Colonic mucosa (tissue), 4 donors: Measurements from ENCODE around the gene SSMEM1. TPM values are rescaled to one million over a fixed set of nuclear protein-coding genes. Genes with fewer than 3 reads are reported as not detected.

ENCODE experiments used
- DNase-seq: peaks from one replicate; pipeline ENCODE4 v3.0.0-alpha.2; 2020
- H3K27ac ChIP-seq: fragments of 200-600 bp; one replicate; pipeline ENCODE4 v1.8.0; 2021
- H3K27me3 ChIP-seq: fragments of 200-600 bp; one replicate; pipeline ENCODE4 v1.8.0; 2021
- H3K36me3 ChIP-seq: fragments of 200-600 bp; one replicate; pipeline ENCODE4 v1.8.0; 2021
- H3K4me1 ChIP-seq: fragments of 200-600 bp; one replicate; pipeline ENCODE4 v1.8.0; 2021; ENCODE audit warnings: mild to moderate bottlenecking
- H3K4me3 ChIP-seq: fragments of 200-600 bp; one replicate; pipeline ENCODE4 v1.8.0; 2021
- H3K9ac ChIP-seq, 2 donors: one replicate each; pipeline ENCODE4 v1.7.0; 2013; ENCODE audit warnings: control low read depth in 2 of 2, low read depth in 2 of 2, low read length in 2 of 2
- H3K9me3 ChIP-seq: fragments of 200-600 bp; one replicate; pipeline ENCODE4 v1.8.0; 2021
- CTCF ChIP-seq: fragments of 200-600 bp; IDR thresholded peaks from one replicate; pipeline ENCODE4 v1.8.0; 2022; ENCODE audit warnings: antibody characterized with exemption, mild to moderate bottlenecking
- intact Hi-C: fragments of 100-400 bp; cut with DNase I; formaldehyde crosslinking; loops from one replicate; pipeline ENCODE4 v1.14.1; 2022
- total RNA-seq, 2 donors: library from RNA; stranded (reverse); fragmentation: NEBNext Ultra II Directional in 1 of 2; extraction: Animal tissue kit (Norgen Biotek cat#: 25700) in 1 of 2; gene quantifications; one replicate each; pipeline ENCODE4 v1.2.1, GENCODE V29; 2021
- donor health status: healthy.
- donor health status: DM: no; HTN: no; CAD: no.
- donor health status: DM: no; HTN: no; CAD: no.

Gene SSMEM1
- total RNA-seq, 2 donors from 2014 or later: not detected

GRCh38 chr7:130256704-130257103 is 49.0 kb downstream of the SSMEM1 start:
- no peak overlapping the region for H3K4me3 ChIP-seq
- DNase-seq: no peak
- H3K9me3 ChIP-seq: no peaks in the 10 kb centered on the region
- TF ChIP-seq CTCF: no peak
- no peak overlapping the region for H3K27ac ChIP-seq
- no peak overlapping the region for H3K9ac ChIP-seq
- intact Hi-C loops: no loop called here
- H3K4me1 ChIP-seq: no peaks in the 10 kb centered on the region
- no peaks in the 10 kb centered on the region for H3K27me3 ChIP-seq
- no peaks in the 10 kb centered on the region for H3K36me3 ChIP-seq

GRCh38 chr7:130258494-130259078 is 50.9 kb downstream of the SSMEM1 start:
- no peak for DNase-seq
- Histone ChIP-seq H3K36me3 (no peaks in the 10 kb centered on the region), H3K4me1 (no peaks in the 10 kb centered on the region), H3K4me3 (no peak overlapping the region), H3K9ac (no peak overlapping the region), H3K27me3 (no peaks in the 10 kb centered on the region), H3K27ac (no peak overlapping the region), H3K9me3 (no peaks in the 10 kb centered on the region)
- no peak for TF ChIP-seq CTCF
- intact Hi-C loops: no loop called here

GRCh38 chr7:130262448-130262847 is 54.8 kb downstream of the SSMEM1 start:
- intact Hi-C loops: no loop called here
- no peak for TF ChIP-seq CTCF
- DNase-seq: no peak

GRCh38 chr7:130263130-130263529 is 55.5 kb downstream of the SSMEM1 start:
- H3K36me3 ChIP-seq: no peaks in the 10 kb centered on the region
- no peak for TF ChIP-seq CTCF

More at GRCh38 chr7:130262448-130262847, 54.8 kb downstream of the SSMEM1 start:
- H3K27me3 ChIP-seq: no peaks in the 10 kb centered on the region
- H3K27ac ChIP-seq: no peak overlapping the region
- no peak overlapping the region for H3K4me3 ChIP-seq
- no peaks in the 10 kb centered on the region for H3K9me3 ChIP-seq
- no peak overlapping the region for H3K9ac ChIP-seq
- no peaks in the 10 kb centered on the region for H3K4me1 ChIP-seq
- no peaks in the 10 kb centered on the region for H3K36me3 ChIP-seq

More at GRCh38 chr7:130263130-130263529, 55.5 kb downstream of the SSMEM1 start:
- Histone ChIP-seq H3K4me3 (no peak overlapping the region), H3K27me3 (no peaks in the 10 kb centered on the region), H3K9ac (no peak overlapping the region), H3K4me1 (no peaks in the 10 kb centered on the region), H3K27ac (no peak overlapping the region), H3K9me3 (no peaks in the 10 kb centered on the region)
- DNase-seq: no peak
- intact Hi-C loops: no loop called here

Other genes starting within 250 kb of the SSMEM1 start
- gene ZC3HC1, start 156.5 kb upstream of the SSMEM1 start, total RNA-seq: 10 to 100 TPM in 1 of 2 donors, 1 to 10 TPM in 1; 7.3 to 13.5 TPM
- 10 to 100 TPM; 29.1 to 36.3 TPM for gene KLHDC10, start 137.3 kb upstream of the SSMEM1 start, total RNA-seq
- gene TMEM209, start 2.5 kb upstream of the SSMEM1 start, total RNA-seq: 10 to 100 TPM; 18.6 to 21.8 TPM
- 1 to 10 TPM in 1 of 2 donors, under 1 TPM in 1; 0.48 to 5.2 TPM for gene CPA2, start 59.0 kb downstream of the SSMEM1 start, total RNA-seq
- not detected for gene CPA4, start 85.3 kb downstream of the SSMEM1 start, total RNA-seq
- gene CPA5, start 137.0 kb downstream of the SSMEM1 start, total RNA-seq: not detected
- 10 to 100 TPM in 1 of 2 donors, not detected in 1; 35.4 TPM for gene CPA1, start 172.6 kb downstream of the SSMEM1 start, total RNA-seq
- 10 to 100 TPM in 1 of 2 donors, 1 to 10 TPM in 1; 6.9 to 13.6 TPM for gene CEP41, start 233.2 kb downstream of the SSMEM1 start, total RNA-seq